Epithelial cell of alveolus of lung (primary cell): ENCODE data around the gene AFG3L2. TPM values are rescaled to one million over a fixed set of nuclear protein-coding genes. Genes with fewer than 3 reads are reported as not detected.

ENCODE experiments used
- total RNA-seq: library from RNA; depleted of rRNA; stranded (reverse); fragments of >200 nt; gene quantifications from 2 replicates; pipeline ENCODE4 v1.2.1, GENCODE V29; 2015

The AFG3L2 gene
- total RNA-seq = 31.5 and 35.7 TPM in 2 replicates

GRCh38 chr18:12376754-12377555, at the start of gene AFG3L2:
Gene AFG3L2 (minus strand): TSS chr18:12377227. CDS start chr18:12377082, 145 bp downstream.

DNA sequence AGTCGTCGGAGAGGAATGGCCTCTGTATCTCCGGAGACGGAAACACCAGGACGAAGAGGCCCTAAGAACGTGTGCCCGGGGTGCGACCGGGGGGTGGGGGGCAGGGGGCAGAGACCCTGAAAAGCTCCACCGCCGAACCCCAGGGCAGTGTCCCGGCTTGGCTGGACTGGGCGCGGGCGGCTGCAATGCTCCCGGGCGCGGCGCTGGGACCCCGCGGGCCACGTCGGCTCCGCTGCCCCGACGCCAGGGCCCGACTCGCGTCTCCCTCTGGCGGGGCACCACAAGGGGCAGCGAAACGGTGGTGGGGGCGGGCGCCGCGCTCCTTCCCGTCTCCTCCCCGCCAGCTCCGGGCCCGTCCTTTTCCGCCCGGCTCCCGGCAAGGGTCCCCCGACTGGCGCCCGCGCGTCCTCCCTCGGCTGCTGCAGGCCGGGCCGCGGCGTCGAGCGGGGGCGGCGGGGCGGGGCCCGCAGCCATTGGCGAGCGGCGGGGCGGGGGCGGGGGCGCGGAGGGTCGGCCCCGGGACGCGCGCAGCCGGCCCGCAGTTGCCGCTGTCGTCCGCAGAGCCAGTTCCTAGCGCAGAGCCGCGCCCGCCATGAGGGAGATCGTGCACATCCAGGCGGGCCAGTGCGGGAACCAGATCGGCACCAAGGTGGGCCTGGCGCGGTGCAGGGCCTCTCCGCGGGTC, 69.2 kb downstream of the AFG3L2 start, which contains the start of gene TUBB6:
TUBB6 (plus strand) TSS at position 541 of the 685 bp plus-strand sequence; CDS start at position 593, 52 bp downstream.

Other genes with a start within 250 kb of the AFG3L2 start
- 0.91 TPM in 1 of 2 replicates, not detected in the other for gene CIDEA, start 122.9 kb downstream of the AFG3L2 start, total RNA-seq
- 214 and 843 TPM in 2 replicates for gene TUBB6, start 69.0 kb downstream of the AFG3L2 start, total RNA-seq
- 1.3 and 4.2 TPM in 2 replicates for gene PRELID3A, start 30.7 kb upstream of the AFG3L2 start, total RNA-seq